Astrocyte (in vitro differentiated cells and primary cell): ENCODE data around the gene RBSN.

Experiments
- EZH2 ChIP-seq: IDR thresholded peaks from 2 replicates; pipeline ENCODE4 v1.6.1; 2012; ENCODE audit warnings: mild to moderate bottlenecking, low read length, inconsistent platforms; ENCODE audit not compliant: insufficient read depth
- TF ChIP-seq, protein P1 (sequence below): IDR thresholded peaks from 2 replicates; pipeline ENCODE4 v1.5.1; 2011; ENCODE audit warnings: low read depth, mild to moderate bottlenecking, inconsistent platforms, low read length, moderate library complexity; ENCODE audit not compliant: insufficient read depth

DNA sequence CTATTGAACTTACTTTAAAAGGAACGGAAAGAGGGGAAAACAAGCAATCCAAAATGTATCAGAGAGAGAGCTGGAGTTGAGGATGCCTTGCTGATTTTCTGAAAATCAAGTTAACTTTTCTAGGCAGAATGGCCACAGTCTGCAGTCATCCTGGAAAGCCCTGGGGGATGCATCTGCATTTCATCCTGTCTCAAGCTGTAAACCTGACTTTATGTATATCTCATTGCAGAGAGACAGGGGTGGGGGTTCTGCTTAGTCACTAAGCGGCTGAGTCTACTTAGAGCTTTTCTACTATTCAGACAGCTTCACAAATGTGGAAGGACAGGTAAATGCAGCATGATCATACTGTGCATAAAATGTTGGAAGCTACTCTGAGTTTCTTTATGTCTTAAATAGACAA, 75.2 kb downstream of the RBSN start:
- TF ChIP-seq, protein P1, sequence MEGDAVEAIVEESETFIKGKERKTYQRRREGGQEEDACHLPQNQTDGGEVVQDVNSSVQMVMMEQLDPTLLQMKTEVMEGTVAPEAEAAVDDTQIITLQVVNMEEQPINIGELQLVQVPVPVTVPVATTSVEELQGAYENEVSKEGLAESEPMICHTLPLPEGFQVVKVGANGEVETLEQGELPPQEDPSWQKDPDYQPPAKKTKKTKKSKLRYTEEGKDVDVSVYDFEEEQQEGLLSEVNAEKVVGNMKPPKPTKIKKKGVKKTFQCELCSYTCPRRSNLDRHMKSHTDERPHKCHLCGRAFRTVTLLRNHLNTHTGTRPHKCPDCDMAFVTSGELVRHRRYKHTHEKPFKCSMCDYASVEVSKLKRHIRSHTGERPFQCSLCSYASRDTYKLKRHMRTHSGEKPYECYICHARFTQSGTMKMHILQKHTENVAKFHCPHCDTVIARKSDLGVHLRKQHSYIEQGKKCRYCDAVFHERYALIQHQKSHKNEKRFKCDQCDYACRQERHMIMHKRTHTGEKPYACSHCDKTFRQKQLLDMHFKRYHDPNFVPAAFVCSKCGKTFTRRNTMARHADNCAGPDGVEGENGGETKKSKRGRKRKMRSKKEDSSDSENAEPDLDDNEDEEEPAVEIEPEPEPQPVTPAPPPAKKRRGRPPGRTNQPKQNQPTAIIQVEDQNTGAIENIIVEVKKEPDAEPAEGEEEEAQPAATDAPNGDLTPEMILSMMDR = no peak
- no peak for TF ChIP-seq EZH2
